ENCODE measurements around the gene ZNF343.

Gene ZNF343

DNA sequence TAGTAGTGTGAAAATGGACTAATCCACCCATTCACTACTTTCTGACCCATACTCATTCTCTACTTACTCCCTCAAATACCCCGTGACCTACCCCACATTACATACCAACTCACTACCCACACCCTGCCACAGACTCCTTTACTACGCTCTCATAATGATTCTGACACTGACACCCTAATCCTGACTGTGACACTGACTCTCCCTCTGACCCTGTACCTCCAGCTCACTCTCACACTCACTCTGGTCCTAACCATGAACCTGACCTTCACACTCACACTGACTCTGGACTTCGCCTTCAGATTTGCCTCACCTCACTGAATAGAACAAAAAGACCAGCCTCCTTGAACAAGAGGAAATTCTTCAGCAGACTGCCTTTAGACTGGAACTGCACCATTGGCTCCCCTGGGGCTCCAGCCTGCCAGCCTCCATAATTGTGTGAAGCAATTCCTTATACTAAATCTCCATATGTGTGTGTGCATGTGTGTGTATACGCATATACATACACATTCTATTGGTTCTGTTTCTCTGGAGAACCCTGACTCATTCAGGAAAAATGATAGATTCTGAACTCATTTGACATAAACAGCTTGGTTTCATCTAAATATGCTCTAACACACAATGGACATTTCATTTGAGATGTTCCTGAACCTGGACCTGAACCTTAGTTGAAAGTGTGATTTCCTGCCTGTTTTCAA, 10.5 kb upstream of the ZNF343 start:
- H2BK5ac ChIP-seq (ENCODE audit: low read length) = no peak overlapping the region
- no peak overlapping the region for H3K4me3 ChIP-seq (ENCODE audit: low read length)
- no peaks in the 10 kb centered on the region for H3K36me3 ChIP-seq (ENCODE audit: control insufficient read depth, insufficient read depth, low read length)
- no peak overlapping the region for H3K27ac ChIP-seq (ENCODE audit: low read depth, low read length)
- no peak for DNase-seq
- no peak overlapping the region for H3K56ac ChIP-seq (ENCODE audit: low read length)
- H3K27me3 ChIP-seq (ENCODE audit: insufficient read depth, low read length, poor library complexity) = peaks cover 8% of the 10 kb centered on the region
- no peaks in the 10 kb centered on the region for H3K79me2 ChIP-seq (ENCODE audit: control insufficient read depth, insufficient read depth, low read length)
- H3K9ac ChIP-seq (ENCODE audit: low read length) = no peak overlapping the region
- H2AK5ac ChIP-seq (ENCODE audit: low read length) = no peak overlapping the region
- H2BK15ac ChIP-seq (replicated peaks; ENCODE audit: low read depth) = no peak overlapping the region
- no peak overlapping the region for H3K4ac ChIP-seq (ENCODE audit: low read depth, low read length)
- H2BK120ac ChIP-seq (ENCODE audit: low read depth, low read length) = no peak overlapping the region
- H4K8ac ChIP-seq (ENCODE audit: low read depth, low read length) = no peak overlapping the region
- H4K5ac ChIP-seq (ENCODE audit: low read length) = no peak overlapping the region
- no CpG with 5 or more reads among the region's 4 CpGs for WGBS (ENCODE audit: extremely low coverage, insufficient coverage, low lambda C conversion rate)
- H3K79me1 ChIP-seq (ENCODE audit: low read length) = no peaks in the 10 kb centered on the region
- H3K4me1 ChIP-seq (ENCODE audit: control insufficient read depth, low read depth, low read length) = no peaks in the 10 kb centered on the region
- no peak overlapping the region for H3K4me2 ChIP-seq (ENCODE audit: low read length)
- H3K18ac ChIP-seq (ENCODE audit: low read length) = no peak overlapping the region
- H3K23ac ChIP-seq (ENCODE audit: low read length) = no peak overlapping the region

DNA sequence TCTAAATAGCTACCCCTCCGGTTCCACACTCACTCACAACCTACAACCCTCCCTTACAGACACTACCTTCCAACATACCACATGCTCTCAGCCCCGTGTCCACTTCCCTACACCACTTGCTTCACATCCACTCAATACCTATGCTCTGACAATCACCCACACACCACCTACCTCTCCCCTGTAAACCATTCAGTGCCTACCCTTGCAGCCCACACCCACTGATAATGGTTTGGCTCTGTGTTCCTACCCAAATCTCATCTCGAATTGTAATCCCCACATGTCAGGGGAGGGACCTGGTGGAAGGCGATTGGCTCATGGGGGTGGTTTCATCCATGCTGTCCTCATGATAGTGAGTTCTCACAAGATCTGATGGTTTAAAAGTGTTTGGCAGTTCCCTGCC, 9.8 kb upstream of the ZNF343 start:
- H3K27me3 ChIP-seq (ENCODE audit: insufficient read depth, low read length, poor library complexity) = peaks cover 8% of the 10 kb centered on the region
- H3K9ac ChIP-seq (ENCODE audit: low read length) = no peak overlapping the region
- H2BK15ac ChIP-seq (replicated peaks; ENCODE audit: low read depth) = no peak overlapping the region
- H3K23ac ChIP-seq (ENCODE audit: low read length) = no peak overlapping the region
- WGBS (ENCODE audit: extremely low coverage, insufficient coverage, low lambda C conversion rate) = 100% methylated on average over 1 of the region's 4 CpGs
- H2BK5ac ChIP-seq (ENCODE audit: low read length) = no peak overlapping the region
- no peak overlapping the region for H4K5ac ChIP-seq (ENCODE audit: low read length)
- H3K56ac ChIP-seq (ENCODE audit: low read length) = no peak overlapping the region
- H3K18ac ChIP-seq (ENCODE audit: low read length) = no peak overlapping the region
- no peak overlapping the region for H3K4me2 ChIP-seq (ENCODE audit: low read length)
- H3K4ac ChIP-seq (ENCODE audit: low read depth, low read length) = no peak overlapping the region
- H2BK120ac ChIP-seq (ENCODE audit: low read depth, low read length) = no peak overlapping the region
- no peak overlapping the region for H3K4me3 ChIP-seq (ENCODE audit: low read length)
- H4K8ac ChIP-seq (ENCODE audit: low read depth, low read length) = no peak overlapping the region
- no peaks in the 10 kb centered on the region for H3K4me1 ChIP-seq (ENCODE audit: control insufficient read depth, low read depth, low read length)
- no peak overlapping the region for H3K27ac ChIP-seq (ENCODE audit: low read depth, low read length)
- H2AK5ac ChIP-seq (ENCODE audit: low read length) = no peak overlapping the region
- no peaks in the 10 kb centered on the region for H3K79me2 ChIP-seq (ENCODE audit: control insufficient read depth, insufficient read depth, low read length)
- no peaks in the 10 kb centered on the region for H3K36me3 ChIP-seq (ENCODE audit: control insufficient read depth, insufficient read depth, low read length)
- DNase-seq = no peak
- no peaks in the 10 kb centered on the region for H3K79me1 ChIP-seq (ENCODE audit: low read length)

DNA sequence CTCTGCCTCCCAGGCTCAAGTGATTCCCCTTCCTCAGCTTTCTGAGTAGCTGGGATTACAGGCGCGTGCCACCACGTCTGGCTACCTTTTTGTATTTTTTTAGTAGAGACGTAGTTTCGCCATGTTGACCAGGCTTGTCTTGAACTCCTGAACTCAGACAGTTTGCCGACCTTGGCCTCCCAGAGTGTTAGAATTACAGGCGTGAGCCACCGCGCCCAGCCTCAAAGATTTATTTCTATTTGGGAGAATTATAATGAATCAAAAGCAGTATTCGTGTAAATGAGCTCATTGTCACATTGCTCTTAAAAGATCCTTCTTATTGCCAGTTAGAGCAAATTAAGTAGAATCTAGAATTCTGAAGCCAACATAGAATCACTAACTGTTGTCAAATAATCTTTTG, 9.4 kb upstream of the ZNF343 start:
- H3K4me2 ChIP-seq (ENCODE audit: low read length) = no peak overlapping the region
- no CpG with 5 or more reads among the region's 10 CpGs for WGBS (ENCODE audit: extremely low coverage, insufficient coverage, low lambda C conversion rate)

DNA sequence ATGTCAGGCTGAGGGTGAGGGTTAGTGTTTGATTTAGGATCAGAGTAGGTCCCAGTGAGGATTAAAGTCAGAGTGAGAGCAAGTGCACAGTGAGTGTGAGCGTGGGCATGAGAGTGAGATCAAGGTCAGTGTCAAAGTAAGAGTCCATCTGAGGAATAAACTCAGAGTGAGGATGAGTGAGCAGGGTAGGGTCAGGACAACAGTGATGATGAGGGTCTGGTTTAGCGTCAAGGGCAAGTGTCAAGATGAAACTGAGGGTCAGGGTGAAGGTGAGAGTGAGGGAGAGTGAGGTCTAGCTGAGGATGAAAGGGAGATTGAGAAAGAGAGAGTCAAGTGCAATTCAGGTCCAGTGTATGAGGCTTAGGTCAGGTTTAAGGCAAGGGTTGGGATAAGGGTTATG, 7.7 kb upstream of the ZNF343 start:
- H3K27me3 ChIP-seq (ENCODE audit: insufficient read depth, low read length, poor library complexity) = peaks cover 6% of the 10 kb centered on the region
- H3K27ac ChIP-seq (ENCODE audit: low read depth, low read length) = no peak overlapping the region
- H3K4me1 ChIP-seq (ENCODE audit: control insufficient read depth, low read depth, low read length) = no peaks in the 10 kb centered on the region
- no peak overlapping the region for H2BK5ac ChIP-seq (ENCODE audit: low read length)
- H3K36me3 ChIP-seq (ENCODE audit: control insufficient read depth, insufficient read depth, low read length) = no peaks in the 10 kb centered on the region
- H3K18ac ChIP-seq (ENCODE audit: low read length) = no peak overlapping the region
- H3K56ac ChIP-seq (ENCODE audit: low read length) = no peak overlapping the region
- no peak for DNase-seq
- H4K8ac ChIP-seq (ENCODE audit: low read depth, low read length) = no peak overlapping the region
- no peak overlapping the region for H3K9ac ChIP-seq (ENCODE audit: low read length)
- no peaks in the 10 kb centered on the region for H3K79me1 ChIP-seq (ENCODE audit: low read length)
- no peak overlapping the region for H3K4ac ChIP-seq (ENCODE audit: low read depth, low read length)
- H3K4me2 ChIP-seq (ENCODE audit: low read length) = no peak overlapping the region
- H2AK5ac ChIP-seq (ENCODE audit: low read length) = no peak overlapping the region
- H4K5ac ChIP-seq (ENCODE audit: low read length) = no peak overlapping the region
- no peak overlapping the region for H2BK15ac ChIP-seq (replicated peaks; ENCODE audit: low read depth)
- H3K23ac ChIP-seq (ENCODE audit: low read length) = no peak overlapping the region
- no peak overlapping the region for H3K4me3 ChIP-seq (ENCODE audit: low read length)
- no peak overlapping the region for H2BK120ac ChIP-seq (ENCODE audit: low read depth, low read length)
- no CpG with 5 or more reads among the region's 2 CpGs for WGBS (ENCODE audit: extremely low coverage, insufficient coverage, low lambda C conversion rate)
- no peaks in the 10 kb centered on the region for H3K79me2 ChIP-seq (ENCODE audit: control insufficient read depth, insufficient read depth, low read length)

More for the DNA sequence above, 9.4 kb upstream of the ZNF343 start:
- Histone ChIP-seq H4K8ac (ENCODE audit: low read depth, low read length) (no peak overlapping the region), H3K79me1 (ENCODE audit: low read length) (no peaks in the 10 kb centered on the region), H2BK120ac (ENCODE audit: low read depth, low read length) (no peak overlapping the region), H2BK15ac (replicated peaks; ENCODE audit: low read depth) (no peak overlapping the region), H3K4me3 (ENCODE audit: low read length) (no peak overlapping the region), H4K5ac (ENCODE audit: low read length) (no peak overlapping the region), H2AK5ac (ENCODE audit: low read length) (no peak overlapping the region), H3K4me1 (ENCODE audit: control insufficient read depth, low read depth, low read length) (no peaks in the 10 kb centered on the region), H3K79me2 (ENCODE audit: control insufficient read depth, insufficient read depth, low read length) (no peaks in the 10 kb centered on the region), H3K4ac (ENCODE audit: low read depth, low read length) (no peak overlapping the region), H2BK5ac (ENCODE audit: low read length) (no peak overlapping the region), H3K9ac (ENCODE audit: low read length) (no peak overlapping the region), H3K27ac (ENCODE audit: low read depth, low read length) (no peak overlapping the region), H3K36me3 (ENCODE audit: control insufficient read depth, insufficient read depth, low read length) (no peaks in the 10 kb centered on the region), H3K23ac (ENCODE audit: low read length) (no peak overlapping the region), H3K56ac (ENCODE audit: low read length) (no peak overlapping the region), H3K18ac (ENCODE audit: low read length) (no peak overlapping the region), H3K27me3 (ENCODE audit: insufficient read depth, low read length, poor library complexity) (peaks cover 8% of the 10 kb centered on the region)
- DNase-seq = no peak

DNA sequence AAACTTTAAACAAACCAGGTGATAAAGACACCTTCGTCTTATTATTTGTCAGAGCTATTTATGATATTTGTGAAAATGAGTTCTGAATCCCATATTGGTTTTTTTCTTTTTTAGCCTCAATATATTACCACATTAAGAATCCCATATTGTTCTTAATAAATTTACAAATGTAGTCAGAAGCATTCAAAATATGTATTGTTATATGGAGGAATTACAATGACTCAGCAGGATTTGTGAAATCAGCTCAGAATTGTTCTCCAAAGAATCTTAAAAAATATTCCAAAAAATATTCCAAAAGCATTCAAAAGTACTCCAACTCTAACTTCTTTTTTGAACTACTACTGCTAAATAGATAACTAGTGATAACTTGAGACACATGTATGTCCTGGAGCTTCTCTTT, 6.5 kb upstream of the ZNF343 start:
- Histone ChIP-seq H2BK15ac (replicated peaks; ENCODE audit: low read depth) (no peak overlapping the region), H2BK120ac (ENCODE audit: low read depth, low read length) (no peak overlapping the region), H3K18ac (ENCODE audit: low read length) (no peak overlapping the region), H3K23ac (ENCODE audit: low read length) (no peak overlapping the region), H4K8ac (ENCODE audit: low read depth, low read length) (no peak overlapping the region), H4K5ac (ENCODE audit: low read length) (no peak overlapping the region), H3K9ac (ENCODE audit: low read length) (no peak overlapping the region), H3K56ac (ENCODE audit: low read length) (no peak overlapping the region), H3K27ac (ENCODE audit: low read depth, low read length) (no peak overlapping the region), H3K79me2 (ENCODE audit: control insufficient read depth, insufficient read depth, low read length) (no peaks in the 10 kb centered on the region), H3K4me3 (ENCODE audit: low read length) (no peak overlapping the region), H3K36me3 (ENCODE audit: control insufficient read depth, insufficient read depth, low read length) (no peaks in the 10 kb centered on the region), H3K4me1 (ENCODE audit: control insufficient read depth, low read depth, low read length) (peaks cover 4% of the 10 kb centered on the region), H2BK5ac (ENCODE audit: low read length) (no peak overlapping the region), H2AK5ac (ENCODE audit: low read length) (no peak overlapping the region), H3K27me3 (ENCODE audit: insufficient read depth, low read length, poor library complexity) (peaks cover 2% of the 10 kb centered on the region), H3K79me1 (ENCODE audit: low read length) (no peaks in the 10 kb centered on the region), H3K4me2 (ENCODE audit: low read length) (no peak overlapping the region), H3K4ac (ENCODE audit: low read depth, low read length) (no peak overlapping the region)
- no peak for DNase-seq
- WGBS (ENCODE audit: extremely low coverage, insufficient coverage, low lambda C conversion rate) = no CpG with 5 or more reads among the region's 1 CpG

DNA sequence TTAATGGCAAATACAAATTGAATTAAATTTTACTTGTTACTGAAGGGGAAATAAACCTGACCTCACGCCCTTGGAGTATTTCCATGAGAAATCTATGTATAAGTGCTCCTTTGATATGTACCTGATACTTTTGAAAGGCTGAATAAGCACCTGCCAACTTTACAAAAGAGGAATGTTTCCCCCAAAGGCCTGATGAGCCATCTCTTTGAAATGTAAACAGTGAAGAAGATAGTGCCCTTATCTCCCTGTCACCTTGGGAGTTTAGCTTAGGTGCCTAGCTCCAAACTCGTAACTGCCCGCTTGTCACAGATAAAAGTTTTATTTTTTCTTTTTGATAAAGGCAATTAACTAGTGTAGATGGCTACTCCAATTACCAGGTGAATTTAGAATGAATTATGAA, 1.1 kb upstream of the ZNF343 start:
- no peak overlapping the region for H3K23ac ChIP-seq (ENCODE audit: low read length)
- no peak overlapping the region for H3K4ac ChIP-seq (ENCODE audit: low read depth, low read length)
- H3K56ac ChIP-seq (ENCODE audit: low read length) = no peak overlapping the region
- no peak overlapping the region for H3K27ac ChIP-seq (ENCODE audit: low read depth, low read length)
- H3K9ac ChIP-seq (ENCODE audit: low read length) = no peak overlapping the region
- no peak overlapping the region for H2BK5ac ChIP-seq (ENCODE audit: low read length)
- no peaks in the 10 kb centered on the region for H3K79me2 ChIP-seq (ENCODE audit: control insufficient read depth, insufficient read depth, low read length)
- H3K4me2 ChIP-seq (ENCODE audit: low read length) = no peak overlapping the region
- H4K5ac ChIP-seq (ENCODE audit: low read length) = no peak overlapping the region
- H3K36me3 ChIP-seq (ENCODE audit: control insufficient read depth, insufficient read depth, low read length) = no peaks in the 10 kb centered on the region
- H2BK120ac ChIP-seq (ENCODE audit: low read depth, low read length) = no peak overlapping the region
- H3K4me3 ChIP-seq (ENCODE audit: low read length) = no peak overlapping the region
- H3K4me1 ChIP-seq (ENCODE audit: control insufficient read depth, low read depth, low read length) = peaks cover 8% of the 10 kb centered on the region
- H4K8ac ChIP-seq (ENCODE audit: low read depth, low read length) = no peak overlapping the region
- H3K27me3 ChIP-seq (ENCODE audit: insufficient read depth, low read length, poor library complexity) = peaks cover 4% of the 10 kb centered on the region
- H3K79me1 ChIP-seq (ENCODE audit: low read length) = peaks cover 1% of the 10 kb centered on the region
- WGBS (ENCODE audit: extremely low coverage, insufficient coverage, low lambda C conversion rate) = no CpG with 5 or more reads among the region's 3 CpGs
- H2BK15ac ChIP-seq (replicated peaks; ENCODE audit: low read depth) = no peak overlapping the region
- H2AK5ac ChIP-seq (ENCODE audit: low read length) = no peak overlapping the region
- peak; percentile 83 for DNase-seq
- no peak overlapping the region for H3K18ac ChIP-seq (ENCODE audit: low read length)
